ENCODE data around the gene P4HB.

DNA sequence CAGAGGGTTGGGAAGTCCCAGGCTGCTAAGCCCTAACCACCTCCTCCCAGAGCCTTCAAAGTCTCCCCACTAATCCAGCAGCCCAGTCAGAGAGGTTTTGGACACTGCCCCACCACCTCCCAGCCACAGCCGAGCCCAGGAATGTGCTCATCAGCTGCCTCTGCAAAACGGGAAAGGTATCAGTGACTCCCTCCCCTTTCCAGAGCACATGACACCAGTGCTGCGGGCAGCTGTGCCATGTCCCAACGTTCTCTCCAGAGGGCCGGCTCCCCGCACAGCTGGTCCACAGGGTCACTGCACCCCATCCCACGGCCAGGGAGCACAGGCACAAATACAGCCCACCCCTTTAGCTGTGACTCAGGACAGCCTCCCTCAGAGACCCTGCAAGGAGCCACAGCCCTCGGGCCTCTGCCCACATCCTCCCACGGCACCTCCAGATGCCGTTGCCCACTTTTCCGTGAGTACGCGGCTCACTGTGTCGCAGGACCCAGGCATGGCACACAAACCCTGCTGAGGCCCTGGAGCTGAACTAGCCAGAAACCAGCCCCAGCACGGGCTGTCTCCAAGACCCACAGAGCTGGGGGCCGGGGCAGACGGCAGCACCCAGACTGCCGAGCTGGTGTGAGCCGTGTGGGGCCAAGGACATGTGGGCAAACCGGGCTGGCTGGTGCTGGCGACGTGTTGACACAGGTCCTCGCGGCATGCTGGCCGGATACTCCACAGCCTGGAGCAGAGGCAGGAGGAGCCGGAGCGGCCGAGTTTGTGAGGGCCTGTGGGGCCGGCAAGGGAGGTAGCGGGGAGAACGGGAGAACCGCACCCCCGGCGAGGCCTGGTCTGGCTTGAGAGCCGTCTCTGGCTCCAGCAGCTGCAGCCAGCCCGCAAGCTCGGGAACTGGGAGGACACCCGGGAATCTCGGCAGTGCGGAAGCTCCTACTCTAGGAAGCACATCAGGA lies 19.2 kb downstream of the P4HB start:
- TF ChIP-seq, protein P1, sequence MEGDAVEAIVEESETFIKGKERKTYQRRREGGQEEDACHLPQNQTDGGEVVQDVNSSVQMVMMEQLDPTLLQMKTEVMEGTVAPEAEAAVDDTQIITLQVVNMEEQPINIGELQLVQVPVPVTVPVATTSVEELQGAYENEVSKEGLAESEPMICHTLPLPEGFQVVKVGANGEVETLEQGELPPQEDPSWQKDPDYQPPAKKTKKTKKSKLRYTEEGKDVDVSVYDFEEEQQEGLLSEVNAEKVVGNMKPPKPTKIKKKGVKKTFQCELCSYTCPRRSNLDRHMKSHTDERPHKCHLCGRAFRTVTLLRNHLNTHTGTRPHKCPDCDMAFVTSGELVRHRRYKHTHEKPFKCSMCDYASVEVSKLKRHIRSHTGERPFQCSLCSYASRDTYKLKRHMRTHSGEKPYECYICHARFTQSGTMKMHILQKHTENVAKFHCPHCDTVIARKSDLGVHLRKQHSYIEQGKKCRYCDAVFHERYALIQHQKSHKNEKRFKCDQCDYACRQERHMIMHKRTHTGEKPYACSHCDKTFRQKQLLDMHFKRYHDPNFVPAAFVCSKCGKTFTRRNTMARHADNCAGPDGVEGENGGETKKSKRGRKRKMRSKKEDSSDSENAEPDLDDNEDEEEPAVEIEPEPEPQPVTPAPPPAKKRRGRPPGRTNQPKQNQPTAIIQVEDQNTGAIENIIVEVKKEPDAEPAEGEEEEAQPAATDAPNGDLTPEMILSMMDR (IDR thresholded peaks at IDR 0.05), result no peak
- no peak for TF ChIP-seq POLR2A (IDR thresholded peaks at IDR 0.05)

Measured in lower leg skin (tissue), 3 donors.